Measurements from ENCODE around the gene CENATAC. TPM values are rescaled to one million over a fixed set of nuclear protein-coding genes. Genes with fewer than 3 reads are reported as not detected.

Gene CENATAC
- total and polyA plus RNA-seq, 9 of the 15 experiments (the other 6 are each of a cell fraction or from before 2014, with no cell fraction given), result 2.4 to 25.5 (median 13.7) TPM

DNA sequence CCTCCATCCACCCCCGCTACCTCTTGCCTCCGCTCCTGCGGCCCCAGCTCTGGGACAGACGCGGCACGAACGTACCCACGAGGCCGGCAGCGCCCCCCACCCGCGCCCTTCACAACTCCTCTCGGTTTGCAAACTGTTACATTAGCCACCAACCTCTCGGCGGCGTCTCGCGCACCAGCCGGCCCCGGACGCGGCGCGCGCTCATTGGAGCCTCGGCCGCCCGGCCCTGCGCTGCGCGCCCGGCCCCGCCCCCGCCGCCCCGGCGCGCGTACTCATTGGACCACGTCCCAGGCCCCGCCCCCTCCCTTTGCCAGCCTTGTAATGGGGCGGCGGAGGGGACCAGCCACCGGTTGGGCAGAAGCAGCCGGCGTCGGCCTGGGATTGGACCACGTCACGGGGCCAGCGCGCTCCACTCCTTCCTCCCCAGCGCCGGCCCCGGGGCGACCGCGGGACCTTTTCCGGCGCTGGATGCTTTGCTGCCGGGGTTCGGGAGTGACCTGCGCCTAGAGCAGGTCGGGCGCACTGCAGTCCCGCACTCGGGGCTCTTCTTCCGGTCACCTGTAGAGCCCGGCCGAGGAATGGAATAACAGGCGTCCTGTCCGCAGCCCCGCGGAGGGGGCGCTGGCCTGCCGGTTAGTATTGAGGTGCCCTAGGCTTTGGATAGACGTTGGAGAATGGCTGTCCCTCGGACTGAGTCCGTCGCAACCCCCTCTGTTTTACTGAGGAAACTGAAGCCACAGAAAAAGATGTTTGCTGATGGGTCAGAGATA is 59.2 kb downstream of the CENATAC start, which contains the start of gene HYOU1 (continued):
- TF ChIP-seq JUND (IDR thresholded peaks at IDR 0.05; ENCODE audit: borderline replicate concordance, low read depth, low read length) (no peak; the same call in 1 of the 2 replicates), JUND (tag; IDR thresholded peaks at IDR 0.05; ENCODE audit: borderline replicate concordance, low read depth, low read length) (no peak), TCF3 (CRISPR knock-in tag; IDR thresholded peaks at IDR 0.05) (0 out of 2 replicates have a peak, but pooled peaks have one; percentile 16), ZFX (CRISPR knock-in tag; IDR thresholded peaks at IDR 0.05) (peak; percentile 87), SOX6 (IDR thresholded peaks at IDR 0.05) (peak; percentile 27; the same call in 1 of the 2 replicates), ZFP30 (CRISPR knock-in tag; IDR thresholded peaks at IDR 0.05; ENCODE audit: borderline replicate concordance) (no peak), ZNF146 (CRISPR knock-in tag; IDR thresholded peaks at IDR 0.05; ENCODE audit: unreplicated experiment) (no peak), MXI1 (IDR thresholded peaks at IDR 0.05; ENCODE audit: low read depth, low read length) (0 out of 2 replicates have a peak, but pooled peaks have one; percentile 40), EP300 (IDR thresholded peaks at IDR 0.05; ENCODE audit: low read length) (no peak; the same call in 1 of the 2 replicates), FOXJ2 (tag; IDR thresholded peaks at IDR 0.05) (0 out of 2 replicates have a peak, but pooled peaks have one; percentile 58), HNRNPLL (IDR thresholded peaks at IDR 0.05; ENCODE audit: low read depth, low read length, poor library complexity, severe bottlenecking) (peak; percentile 60), CBX3 (IDR thresholded peaks at IDR 0.05; ENCODE audit: borderline replicate concordance in 1 of 2, low read length in 2 of 2) (peak in 1 of 2 experiments; percentile 73; a peak in 1 of 3 replicates), RBBP5 (IDR thresholded peaks at IDR 0.05; ENCODE audit: borderline replicate concordance, insufficient read depth, low read length, poor library complexity, severe bottlenecking) (peak; percentile 83), SUPT5H (IDR thresholded peaks at IDR 0.05) (peak; percentile 78), ZNF778 (CRISPR knock-in tag; IDR thresholded peaks at IDR 0.05) (no peak), ZNF124 (CRISPR knock-in tag; IDR thresholded peaks at IDR 0.05) (no peak), POLR2AphosphoS2 (IDR thresholded peaks at IDR 0.05; ENCODE audit: low read length) (peak; percentile 48; the same call in 1 of the 2 replicates)
- TF ChIP-seq, protein P1, sequence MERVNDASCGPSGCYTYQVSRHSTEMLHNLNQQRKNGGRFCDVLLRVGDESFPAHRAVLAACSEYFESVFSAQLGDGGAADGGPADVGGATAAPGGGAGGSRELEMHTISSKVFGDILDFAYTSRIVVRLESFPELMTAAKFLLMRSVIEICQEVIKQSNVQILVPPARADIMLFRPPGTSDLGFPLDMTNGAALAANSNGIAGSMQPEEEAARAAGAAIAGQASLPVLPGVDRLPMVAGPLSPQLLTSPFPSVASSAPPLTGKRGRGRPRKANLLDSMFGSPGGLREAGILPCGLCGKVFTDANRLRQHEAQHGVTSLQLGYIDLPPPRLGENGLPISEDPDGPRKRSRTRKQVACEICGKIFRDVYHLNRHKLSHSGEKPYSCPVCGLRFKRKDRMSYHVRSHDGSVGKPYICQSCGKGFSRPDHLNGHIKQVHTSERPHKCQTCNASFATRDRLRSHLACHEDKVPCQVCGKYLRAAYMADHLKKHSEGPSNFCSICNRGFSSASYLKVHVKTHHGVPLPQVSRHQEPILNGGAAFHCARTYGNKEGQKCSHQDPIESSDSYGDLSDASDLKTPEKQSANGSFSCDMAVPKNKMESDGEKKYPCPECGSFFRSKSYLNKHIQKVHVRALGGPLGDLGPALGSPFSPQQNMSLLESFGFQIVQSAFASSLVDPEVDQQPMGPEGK (CRISPR knock-in tag; IDR thresholded peaks at IDR 0.05; ENCODE audit: borderline replicate concordance), result no peak
- TF ChIP-seq, protein P2, sequence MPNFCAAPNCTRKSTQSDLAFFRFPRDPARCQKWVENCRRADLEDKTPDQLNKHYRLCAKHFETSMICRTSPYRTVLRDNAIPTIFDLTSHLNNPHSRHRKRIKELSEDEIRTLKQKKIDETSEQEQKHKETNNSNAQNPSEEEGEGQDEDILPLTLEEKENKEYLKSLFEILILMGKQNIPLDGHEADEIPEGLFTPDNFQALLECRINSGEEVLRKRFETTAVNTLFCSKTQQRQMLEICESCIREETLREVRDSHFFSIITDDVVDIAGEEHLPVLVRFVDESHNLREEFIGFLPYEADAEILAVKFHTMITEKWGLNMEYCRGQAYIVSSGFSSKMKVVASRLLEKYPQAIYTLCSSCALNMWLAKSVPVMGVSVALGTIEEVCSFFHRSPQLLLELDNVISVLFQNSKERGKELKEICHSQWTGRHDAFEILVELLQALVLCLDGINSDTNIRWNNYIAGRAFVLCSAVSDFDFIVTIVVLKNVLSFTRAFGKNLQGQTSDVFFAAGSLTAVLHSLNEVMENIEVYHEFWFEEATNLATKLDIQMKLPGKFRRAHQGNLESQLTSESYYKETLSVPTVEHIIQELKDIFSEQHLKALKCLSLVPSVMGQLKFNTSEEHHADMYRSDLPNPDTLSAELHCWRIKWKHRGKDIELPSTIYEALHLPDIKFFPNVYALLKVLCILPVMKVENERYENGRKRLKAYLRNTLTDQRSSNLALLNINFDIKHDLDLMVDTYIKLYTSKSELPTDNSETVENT (CRISPR knock-in tag; IDR thresholded peaks at IDR 0.05), result peak; percentile 93
